LNCAP (cell line): Measurements from ENCODE around the gene MEIS2.

ENCODE experiments used
- TF ChIP-seq, protein P1 (sequence below): fragments of 450-650 bp; IDR thresholded peaks from 2 replicates; pipeline ENCODE4 v1.5.1; 2017; ENCODE audit warnings: mild to moderate bottlenecking

MEIS2 gene

GRCh38 chr15:37004373-37004869, 95.9 kb downstream of the MEIS2 start:
- TF ChIP-seq, protein P1, sequence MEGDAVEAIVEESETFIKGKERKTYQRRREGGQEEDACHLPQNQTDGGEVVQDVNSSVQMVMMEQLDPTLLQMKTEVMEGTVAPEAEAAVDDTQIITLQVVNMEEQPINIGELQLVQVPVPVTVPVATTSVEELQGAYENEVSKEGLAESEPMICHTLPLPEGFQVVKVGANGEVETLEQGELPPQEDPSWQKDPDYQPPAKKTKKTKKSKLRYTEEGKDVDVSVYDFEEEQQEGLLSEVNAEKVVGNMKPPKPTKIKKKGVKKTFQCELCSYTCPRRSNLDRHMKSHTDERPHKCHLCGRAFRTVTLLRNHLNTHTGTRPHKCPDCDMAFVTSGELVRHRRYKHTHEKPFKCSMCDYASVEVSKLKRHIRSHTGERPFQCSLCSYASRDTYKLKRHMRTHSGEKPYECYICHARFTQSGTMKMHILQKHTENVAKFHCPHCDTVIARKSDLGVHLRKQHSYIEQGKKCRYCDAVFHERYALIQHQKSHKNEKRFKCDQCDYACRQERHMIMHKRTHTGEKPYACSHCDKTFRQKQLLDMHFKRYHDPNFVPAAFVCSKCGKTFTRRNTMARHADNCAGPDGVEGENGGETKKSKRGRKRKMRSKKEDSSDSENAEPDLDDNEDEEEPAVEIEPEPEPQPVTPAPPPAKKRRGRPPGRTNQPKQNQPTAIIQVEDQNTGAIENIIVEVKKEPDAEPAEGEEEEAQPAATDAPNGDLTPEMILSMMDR: no peak

DNA sequence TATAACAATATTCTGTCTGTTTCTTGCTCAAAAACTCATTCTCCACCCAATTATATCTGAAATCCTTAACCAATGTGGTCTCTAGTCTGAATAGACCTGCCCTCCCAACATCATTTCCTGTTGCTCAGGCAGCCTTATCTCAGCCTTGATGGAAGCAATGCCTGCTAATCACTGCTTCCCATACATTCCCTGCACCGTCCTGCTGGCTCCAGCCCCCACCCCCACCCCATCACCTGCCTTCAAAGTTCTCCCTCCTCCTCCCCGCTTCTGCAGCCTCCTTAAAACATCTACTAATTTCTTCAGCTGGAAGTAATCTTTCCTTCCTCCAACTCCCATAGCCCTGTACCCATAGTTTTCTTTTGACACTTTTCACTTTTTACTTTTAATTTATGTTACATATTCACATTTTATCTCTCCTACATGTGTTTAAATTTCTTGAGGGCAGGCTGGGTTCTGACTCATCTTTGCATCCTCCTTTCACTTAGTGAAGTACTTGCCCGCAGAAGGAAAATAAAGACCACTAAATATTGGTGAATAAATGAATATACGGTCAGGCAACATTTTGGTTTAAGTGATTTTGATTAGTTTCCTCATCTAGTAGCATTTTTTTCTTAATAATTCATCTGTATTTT, 98.2 kb downstream of the MEIS2 start:
- TF ChIP-seq, protein P1: no peak

GRCh38 chr15:37001417-37001816, 98.9 kb downstream of the MEIS2 start:
- TF ChIP-seq, protein P1: no peak

DNA sequence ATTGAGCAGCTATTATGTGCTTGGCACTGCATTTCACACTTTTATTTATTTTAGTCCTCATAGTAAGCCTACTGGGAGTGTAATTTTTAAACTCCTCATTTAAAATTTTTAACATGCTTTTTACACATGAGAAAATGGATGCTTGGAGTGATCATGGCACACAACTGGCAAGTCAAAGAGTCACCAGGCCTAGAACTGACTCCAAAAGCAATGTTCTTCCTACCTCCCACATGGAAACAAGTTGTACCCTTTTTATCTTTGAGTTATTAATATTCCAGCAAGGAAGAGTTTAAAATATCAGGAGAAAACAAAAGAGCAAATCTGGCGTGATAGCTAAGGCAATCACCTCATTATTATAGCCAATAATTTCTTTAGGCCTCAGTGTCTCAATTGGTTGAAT, 100.6 kb downstream of the MEIS2 start:
- TF ChIP-seq, protein P1: no peak

- TF ChIP-seq, protein P1: no peak
These were observed 103.7 kb downstream of the MEIS2 start for GRCh38 chr15:36996538-36997181.

DNA sequence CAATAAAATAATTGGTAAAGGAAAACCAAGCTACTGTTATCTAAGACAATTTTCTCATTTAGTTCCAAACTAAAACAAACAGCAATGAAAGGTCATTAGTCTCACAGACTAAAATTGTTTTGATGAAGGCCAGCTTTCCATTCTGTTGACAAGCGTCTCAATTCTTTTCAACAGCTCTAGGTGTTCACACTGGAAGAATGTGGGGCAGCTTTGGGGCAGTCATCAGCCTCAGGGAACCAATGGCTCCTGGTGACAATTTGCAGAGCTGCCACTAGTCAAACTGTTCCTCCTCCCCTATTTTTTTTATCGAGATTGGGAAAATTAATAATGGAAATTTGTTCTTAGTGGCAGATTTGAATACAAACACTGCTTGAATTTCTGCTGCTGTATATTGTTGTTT, 104.2 kb downstream of the MEIS2 start:
- TF ChIP-seq, protein P1: no peak

GRCh38 chr15:36994790-36995189, 105.6 kb downstream of the MEIS2 start:
- TF ChIP-seq, protein P1: no peak
